Measurements from ENCODE around the gene MARCHF9.

The MARCHF9 gene

GRCh38 chr12:57782608-57783465, 27.9 kb downstream of the MARCHF9 start, which contains the start of gene TSFM:
Gene TSFM (plus strand): TSS chr12:57782787. CDS start chr12:57782802, 15 bp downstream.
- DNase-seq = peak; percentile 47 to 97 (median 89)

DNA sequence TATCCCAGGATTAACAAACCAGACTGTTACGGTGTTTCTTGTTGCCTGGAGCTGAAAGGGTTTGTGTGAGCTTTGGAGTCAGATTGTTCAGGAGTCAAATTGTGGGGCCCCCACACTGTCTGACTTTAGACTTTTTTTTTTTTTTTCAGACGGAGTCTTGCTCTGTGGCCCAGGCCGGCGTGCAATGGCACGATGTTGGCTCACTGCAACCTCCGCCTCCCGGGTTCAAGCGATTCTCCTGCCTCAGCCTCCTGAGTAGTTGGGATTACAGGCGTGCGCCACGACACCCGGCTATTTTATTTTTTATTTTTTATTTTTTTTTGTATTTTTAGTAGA, 28.5 kb downstream of the MARCHF9 start:
- no peak for DNase-seq

DNA sequence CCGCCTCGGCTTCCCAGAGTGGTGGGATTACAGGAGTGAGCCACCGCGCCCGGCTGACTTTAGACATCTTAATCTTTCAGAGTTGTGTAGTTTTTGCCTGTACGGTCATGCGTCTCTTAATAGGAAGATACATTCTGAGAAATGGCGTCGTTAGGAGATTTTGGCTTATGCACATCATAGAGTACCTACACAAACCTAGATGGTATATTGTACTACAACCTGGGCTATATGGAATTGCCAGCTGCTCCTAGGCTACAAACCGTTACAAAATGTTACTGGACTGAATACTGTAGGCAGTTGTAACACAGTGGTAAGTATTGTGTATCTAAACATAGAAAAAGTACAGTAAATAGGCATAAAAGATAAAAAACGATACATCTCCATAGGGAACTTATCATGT, 29.0 kb downstream of the MARCHF9 start:
- DNase-seq = no peak

DNA sequence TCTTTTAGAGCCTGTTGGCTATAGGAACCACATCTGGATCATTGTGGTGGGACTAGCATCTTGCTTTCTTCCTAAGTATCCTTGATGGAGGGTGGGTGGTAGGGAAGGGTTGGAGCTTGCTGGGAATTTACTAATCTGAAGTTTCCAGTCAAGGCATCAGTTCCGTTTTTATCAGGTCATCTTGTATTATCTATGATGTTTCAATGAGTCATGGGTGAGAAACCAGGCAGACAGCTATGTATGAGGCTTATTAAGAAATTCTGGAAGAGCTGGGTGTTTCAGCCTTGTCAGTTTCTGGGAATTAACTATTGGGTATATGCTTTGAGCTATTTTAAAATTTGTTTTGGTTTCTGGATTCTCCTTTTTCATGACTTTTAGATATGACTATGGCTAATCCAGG, 39.0 kb downstream of the MARCHF9 start:
- DNase-seq = no peak

DNA sequence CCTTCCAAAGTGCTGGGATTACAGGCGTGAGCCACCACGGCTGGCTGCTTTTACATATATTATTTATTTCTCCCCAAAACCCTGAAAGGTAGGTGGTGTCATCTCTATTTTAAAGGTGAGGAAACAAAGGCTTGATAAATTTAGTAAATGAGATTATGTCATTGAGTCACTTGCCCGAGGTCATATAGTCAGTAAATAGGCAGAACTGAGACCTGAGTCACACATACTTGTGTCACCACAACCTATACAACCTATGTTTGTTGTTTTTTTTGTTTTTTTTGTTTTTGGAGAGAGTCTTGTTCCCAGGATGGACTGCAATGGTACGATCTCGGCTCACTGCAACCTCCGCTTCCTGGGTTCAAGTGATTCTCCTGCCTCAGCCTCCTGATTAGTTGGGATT, 40.5 kb downstream of the MARCHF9 start:
- no peak for DNase-seq

- no peak for DNase-seq
Measured at GRCh38 chr12:57796996-57797395, 42.1 kb downstream of the MARCHF9 start.

- no peak for DNase-seq
Measured at GRCh38 chr12:57797933-57798332, 43.0 kb downstream of the MARCHF9 start.

DNA sequence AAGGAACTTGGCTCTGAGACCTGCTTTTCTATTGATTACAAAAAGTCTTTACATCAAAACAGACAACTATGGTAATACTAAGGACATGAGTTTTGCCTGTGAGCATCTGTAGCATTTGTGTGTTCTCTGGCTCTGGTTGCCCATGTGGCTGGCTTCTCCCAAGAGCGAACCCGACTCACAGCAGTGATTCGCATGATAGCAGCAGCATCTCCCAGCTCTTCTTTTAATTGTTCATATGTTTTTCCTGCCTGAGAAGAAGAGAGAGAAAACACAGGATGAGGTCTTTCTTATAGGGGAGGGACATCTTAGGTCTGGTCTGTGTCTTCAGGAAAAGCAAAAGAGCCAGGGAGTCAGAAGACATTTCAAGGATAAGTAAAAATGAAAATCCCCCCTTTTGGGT, 46.1 kb downstream of the MARCHF9 start:
- DNase-seq = no peak

DNA sequence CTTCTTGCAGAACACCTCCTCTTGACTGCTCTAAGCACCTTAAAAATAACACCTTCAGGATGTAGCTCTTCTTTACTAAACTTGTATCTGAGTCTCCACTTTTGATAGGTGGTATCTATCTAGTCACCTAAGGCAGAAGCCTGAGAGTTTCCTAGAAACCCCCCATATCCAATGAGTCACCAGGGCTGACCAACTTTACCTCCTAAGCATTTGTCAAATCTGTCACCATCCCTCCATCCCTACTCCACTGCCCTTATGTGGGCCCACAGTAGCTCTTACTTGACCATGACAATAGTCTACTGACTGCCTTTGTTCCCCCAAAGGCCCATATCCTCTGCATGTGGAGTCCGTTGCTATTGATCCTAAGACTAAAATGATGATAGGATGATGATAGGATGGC, 47.7 kb downstream of the MARCHF9 start:
- DNase-seq = no peak

DNA sequence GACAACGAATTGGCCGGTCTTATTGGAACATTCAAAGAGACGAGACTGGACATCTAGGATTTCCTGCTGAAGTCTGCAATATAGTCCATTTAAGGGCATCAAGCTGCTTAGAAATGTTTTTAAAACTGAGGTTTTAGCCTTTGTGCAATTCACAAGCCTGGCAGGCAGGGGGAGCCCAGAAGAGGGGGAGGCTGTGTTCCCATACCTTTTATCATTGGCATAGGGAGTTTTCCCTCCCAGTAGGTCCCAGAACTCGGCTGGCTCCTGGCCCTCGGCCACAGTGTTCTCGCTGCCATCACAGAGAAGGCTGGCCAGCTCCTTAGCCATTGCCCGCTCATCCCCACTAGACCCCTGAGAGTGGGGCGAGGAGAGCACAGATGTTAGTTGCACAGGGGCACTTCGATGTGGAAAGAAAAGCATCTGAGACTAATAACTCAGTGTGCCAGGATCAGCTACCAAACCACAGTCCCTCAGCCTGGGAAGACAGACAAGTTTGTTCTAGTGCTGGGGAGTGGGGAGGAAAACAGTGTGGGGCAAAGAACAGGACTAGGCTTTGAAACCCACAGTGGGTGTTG, 48.5 kb downstream of the MARCHF9 start:
- DNase-seq = peak in 11 of 51 donors; percentile 8 to 29 (median 19)

GRCh38 chr12:57806677-57807076, 51.8 kb downstream of the MARCHF9 start:
- no peak for DNase-seq

- no peak for DNase-seq
Measured at GRCh38 chr12:57807285-57807684, 52.4 kb downstream of the MARCHF9 start.

GRCh38 chr12:57808351-57808750, 53.4 kb downstream of the MARCHF9 start:
- no peak for DNase-seq

DNA sequence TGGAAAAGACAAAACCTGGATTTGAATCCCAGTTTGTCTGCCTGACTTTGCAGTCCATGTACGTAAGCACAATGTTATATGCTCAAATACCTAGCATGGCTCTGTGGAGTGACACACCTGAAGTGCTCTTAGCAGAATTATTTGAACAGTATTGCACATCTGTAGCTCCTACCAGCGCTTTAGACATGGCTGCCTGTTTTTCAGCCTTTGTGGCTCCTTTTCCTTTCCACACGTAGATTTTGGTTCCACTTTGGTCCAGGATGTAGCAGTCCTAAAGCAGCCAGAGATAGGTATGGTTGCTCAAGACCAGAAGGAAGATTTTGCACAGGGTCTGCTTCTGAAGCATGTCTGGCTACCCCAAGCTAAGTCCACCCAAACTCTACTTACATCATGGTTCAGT, 54.5 kb downstream of the MARCHF9 start:
- no peak for DNase-seq

Measured in hypothalamus (tissue), 51 donors.